GM15510 (cell line): ENCODE results near the gene TNFRSF21.

Source experiments
- POLR2A ChIP-seq: IDR thresholded peaks from 3 replicates; pipeline ENCODE4 v1.6.1; 2011; ENCODE audit warnings: borderline replicate concordance; ENCODE audit not compliant: insufficient read length; ENCODE audit errors: extremely low read depth

TNFRSF21 gene

DNA sequence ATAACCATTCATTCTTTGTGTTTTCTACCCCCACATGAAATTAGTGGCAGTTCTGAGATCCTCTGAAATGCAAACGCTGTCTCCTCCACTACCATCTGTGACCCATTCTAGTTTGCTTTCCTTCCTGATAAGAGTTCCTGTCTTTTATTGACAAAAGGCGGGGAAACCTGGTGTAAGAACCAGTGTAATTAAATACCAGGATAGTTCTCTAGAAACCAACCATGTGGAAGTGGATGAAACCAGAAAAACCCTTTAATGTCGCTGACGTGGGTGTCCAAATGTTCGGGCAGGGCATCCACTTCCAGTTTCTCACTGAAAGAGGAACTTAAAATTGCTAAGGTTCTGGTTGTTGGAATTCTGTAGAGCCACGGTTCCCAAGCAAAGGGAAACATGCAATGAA, 79.1 kb downstream of the TNFRSF21 start:
- no peak for TF ChIP-seq POLR2A

DNA sequence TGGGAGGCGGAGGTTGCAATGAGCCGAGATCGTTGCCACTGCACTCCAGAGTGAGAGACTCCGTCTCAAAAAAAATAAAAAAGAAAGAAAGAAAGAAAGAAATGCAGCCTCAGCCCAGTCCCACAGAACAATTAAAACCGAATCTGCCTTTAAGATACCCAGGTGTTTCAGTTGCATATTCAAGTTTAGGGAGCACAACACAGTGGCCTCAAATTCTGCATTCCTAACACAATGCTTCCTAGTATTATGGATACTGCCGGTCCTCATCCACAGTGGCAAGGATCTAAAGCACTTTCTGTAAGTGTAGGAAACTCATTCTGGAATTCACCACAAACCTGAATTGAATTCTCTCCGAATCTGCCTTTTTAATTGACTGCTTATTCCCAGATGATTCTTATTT, 80.5 kb downstream of the TNFRSF21 start:
- no peak for TF ChIP-seq POLR2A

DNA sequence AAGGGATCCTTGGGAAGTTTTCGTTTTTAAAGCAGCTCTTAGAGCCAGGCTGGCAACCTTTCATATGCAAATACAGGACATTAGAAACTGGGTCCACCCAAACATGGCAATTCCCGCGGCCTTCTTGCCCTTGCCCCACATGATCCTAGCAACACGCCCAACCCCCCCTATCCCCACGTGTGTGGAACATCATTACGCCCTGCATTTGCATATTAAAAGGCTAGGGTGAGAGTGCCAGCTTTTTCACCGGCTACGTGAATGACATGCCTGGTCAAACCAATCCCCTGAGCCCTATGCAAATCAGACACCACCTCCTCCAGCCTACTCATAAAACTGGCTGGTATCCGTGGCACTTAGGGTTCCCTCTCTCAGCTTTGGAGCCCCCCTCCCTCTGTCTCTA, 88.1 kb downstream of the TNFRSF21 start:
- TF ChIP-seq POLR2A = no peak

DNA sequence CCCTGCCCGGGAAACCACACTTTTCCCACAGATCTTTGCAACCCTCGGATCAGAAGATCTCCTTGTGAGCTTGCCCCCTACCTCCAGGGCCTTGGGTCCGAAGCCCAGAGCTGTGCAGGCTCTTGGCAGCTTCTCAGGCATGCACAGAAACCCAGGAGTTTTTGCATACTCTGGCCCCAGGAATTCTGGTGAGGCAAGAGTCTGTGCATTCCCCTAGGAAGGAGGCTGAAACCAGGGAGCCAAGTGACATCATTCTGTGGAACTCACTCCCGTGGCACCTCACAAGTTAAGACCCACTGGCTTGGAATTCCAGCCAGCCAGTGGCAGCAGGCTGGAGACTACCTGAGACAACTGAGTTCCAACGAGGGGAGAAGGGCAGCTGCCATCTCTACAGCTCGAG, 100.1 kb downstream of the TNFRSF21 start:
- no peak for TF ChIP-seq POLR2A

DNA sequence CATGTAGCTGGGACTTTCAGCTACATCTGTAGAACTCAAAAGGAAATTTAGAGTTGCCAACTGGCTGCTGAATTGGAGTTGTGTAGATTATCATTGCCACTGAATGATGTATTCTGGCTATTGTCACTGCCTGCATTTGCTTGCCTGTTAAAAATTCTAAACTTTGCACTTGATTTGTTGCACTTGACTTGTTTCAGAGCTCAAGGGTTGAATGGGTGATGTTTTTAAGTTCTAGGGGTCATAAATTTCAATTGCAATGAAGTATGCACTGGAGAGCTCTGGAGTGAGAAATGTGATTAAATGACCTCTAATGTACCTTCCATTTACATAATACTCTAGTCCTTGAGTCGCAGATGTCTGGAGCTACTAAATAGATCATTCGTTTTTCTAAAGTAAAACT, 102.4 kb downstream of the TNFRSF21 start:
- TF ChIP-seq POLR2A = no peak

DNA sequence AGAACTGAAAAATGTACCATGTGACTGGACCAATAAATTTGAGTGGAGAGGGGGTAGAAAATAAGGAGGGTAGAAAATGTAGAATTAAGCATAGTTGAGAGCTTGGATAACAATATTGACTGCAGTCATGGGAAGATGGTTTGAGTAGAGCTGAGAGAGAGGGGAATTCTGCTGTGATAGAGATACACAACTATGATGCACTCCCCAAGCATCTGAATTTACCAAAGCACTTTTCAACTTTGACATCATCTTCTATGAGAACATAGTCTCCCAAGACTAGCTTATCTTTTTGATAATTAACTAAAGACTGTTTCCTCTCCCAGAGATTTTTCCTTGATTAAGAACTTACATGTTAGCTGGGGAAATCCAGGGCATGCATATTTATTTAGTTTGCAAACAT, 103.1 kb downstream of the TNFRSF21 start:
- TF ChIP-seq POLR2A = no peak

DNA sequence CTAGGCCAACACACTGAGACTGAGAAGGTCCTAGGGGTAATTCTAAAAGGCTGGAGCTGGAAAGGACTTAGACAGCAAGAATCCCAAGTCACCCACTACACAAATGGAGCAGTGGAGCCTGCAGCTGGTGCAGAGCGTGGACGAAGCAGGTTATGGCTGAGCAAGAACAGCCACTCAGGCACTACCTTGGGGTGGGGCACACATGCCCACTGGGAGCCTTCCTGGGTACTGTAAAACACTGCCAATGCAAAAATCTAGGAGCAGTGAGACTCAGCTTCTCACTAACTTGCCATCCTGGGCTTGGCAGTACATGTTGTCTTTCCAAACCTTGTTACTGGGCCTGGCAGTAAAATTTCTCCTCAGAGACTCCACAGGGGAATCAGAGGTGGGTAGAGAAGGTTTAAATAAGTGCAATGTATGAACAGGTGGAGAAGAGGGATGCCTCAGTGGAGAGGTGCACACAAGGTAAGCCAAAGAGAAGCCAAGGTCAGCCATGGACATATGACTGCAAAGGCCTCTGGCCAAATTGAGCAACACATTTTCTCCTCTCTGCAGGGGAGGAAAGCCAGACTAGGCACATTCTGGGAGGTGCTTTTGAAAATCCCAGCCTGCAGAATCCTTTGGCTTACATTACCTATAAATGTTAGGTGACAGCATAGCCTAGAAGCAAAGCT, 105.6 kb downstream of the TNFRSF21 start:
- no peak for TF ChIP-seq POLR2A

DNA sequence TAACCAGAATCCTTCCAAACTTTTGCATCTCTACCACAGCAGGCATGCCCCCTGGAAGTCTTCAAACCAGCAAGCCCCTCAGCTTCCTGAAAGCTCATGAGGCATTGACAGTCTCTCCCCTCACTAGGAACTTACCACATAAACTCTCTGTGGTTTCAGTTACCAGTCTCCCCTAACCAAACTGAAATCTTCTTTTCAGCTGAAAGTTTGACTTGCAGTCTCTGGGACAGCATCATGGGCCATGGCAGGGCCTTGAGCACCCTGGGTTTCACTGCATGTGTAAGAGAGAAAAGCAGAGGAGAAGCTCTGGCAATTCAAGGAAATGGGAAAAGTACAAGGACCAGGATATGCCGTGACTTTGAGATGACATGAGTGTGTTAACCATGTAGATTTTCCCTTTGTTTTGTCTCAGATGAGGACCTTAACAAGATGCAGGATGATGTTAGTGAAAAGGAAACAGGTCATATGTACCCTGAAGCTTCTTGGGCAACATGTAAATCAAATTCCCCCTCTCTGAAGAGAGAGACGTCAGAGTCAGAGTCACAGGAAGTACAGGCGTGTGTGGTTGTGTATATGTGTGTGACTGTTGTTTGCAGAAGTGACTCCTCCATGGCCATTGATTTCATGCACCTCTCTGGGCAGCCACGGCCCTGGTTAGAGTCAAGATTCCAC, 106.3 kb downstream of the TNFRSF21 start:
- TF ChIP-seq POLR2A = no peak

DNA sequence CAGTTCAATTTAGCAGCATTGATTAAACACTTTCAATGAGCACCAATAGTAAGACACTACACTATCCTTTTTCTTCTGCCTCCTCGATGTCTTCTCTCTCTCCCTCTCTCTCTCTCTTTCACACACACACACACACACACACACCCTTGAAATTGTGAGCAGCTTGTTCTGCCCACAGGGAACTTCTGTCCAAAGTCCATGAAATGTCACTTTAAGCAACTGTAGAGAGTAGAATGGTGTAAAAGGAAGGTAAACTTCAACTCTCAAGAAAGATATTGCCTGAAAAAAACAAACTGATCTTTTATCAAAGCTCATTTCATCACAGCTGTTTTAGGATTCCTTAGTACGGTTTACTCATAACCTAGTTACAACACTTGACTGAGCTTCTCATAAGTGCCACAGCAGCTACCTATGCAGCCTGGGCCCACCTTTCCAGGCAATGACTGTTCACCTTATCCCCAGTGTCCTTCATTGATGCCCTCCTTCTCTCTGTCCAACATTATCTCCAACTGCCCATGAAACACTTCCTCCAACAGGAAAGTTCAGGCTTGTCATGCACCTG, 107.0 kb downstream of the TNFRSF21 start:
- no peak for TF ChIP-seq POLR2A

DNA sequence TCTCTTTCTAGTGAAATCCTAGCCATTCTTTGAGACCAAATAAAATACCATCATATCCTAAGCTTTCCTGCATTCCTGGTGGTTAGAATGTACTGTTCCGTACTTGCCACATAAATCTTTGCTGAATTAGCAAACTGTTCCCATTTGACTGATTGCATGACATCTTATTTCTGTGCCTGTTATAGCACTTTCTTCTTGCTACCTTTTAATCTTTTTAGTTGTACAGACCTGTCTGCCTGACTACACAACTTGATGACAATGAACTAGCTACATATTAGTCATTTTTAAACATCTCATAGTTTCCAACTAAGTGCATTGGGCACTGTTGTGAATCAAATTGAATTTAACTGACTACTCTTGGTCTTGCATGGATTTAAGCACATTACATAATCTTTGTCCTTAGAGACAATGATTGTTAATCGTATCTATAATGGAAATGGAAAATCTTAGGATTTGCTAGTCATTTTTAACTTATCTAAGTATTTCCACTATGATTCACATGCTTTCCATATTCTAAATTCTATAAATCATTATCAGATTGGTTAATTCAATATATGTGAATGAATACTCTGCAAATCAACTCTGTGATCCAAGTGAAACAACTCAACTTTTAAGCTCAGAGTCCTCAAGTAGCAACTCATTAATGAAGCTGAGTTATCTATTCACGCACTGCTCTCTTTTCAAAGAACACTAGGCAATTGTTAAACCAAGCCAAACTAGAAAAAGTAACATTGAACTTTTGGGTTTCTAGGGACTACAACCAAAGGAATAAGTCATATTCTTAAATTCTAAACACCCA, 109.0 kb downstream of the TNFRSF21 start:
- TF ChIP-seq POLR2A = no peak

DNA sequence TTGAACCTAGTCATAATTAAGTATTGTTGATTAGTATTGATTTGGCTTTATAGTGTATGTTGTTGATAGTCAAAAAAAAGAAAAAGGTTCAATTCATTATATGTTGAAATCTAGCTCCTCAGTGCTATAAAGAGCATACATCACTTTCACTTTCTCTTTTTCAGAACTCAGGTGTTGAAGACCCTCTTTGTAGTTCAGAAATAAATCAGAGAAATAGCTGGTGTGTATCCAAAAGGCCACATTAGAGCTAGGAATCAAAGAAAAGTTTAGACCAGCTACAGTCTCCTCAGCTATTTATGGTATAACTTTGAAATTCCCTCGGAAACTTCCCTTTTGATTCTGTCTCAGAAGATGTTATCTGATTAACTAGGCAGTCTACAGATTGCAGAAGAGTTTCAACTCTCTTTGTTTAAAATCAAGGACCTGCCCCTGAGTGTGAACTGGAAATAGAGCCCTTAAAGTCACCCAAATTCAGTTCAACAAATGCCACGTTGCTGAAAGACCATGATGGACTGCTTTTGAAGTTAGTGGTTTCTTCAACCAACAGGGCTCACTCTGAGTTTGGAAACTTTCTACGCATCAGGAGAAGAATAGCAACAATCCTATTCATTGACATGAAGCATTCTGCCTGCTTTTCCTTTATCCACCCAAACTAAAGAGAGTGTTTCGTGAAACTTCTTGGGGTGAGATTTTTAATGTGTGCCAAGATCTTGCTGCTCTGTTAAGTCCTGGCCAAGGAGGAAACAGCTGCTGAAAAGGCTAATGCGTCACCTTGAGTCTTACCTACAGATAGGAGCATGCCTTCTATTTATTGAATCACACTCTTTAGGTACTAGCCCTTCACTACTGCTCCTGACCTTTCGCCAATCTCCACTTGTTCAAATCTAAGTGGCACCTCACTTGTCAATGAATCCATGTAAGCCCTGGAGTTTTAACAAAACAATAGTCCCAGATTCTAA, 111.7 kb downstream of the TNFRSF21 start:
- TF ChIP-seq POLR2A = no peak

DNA sequence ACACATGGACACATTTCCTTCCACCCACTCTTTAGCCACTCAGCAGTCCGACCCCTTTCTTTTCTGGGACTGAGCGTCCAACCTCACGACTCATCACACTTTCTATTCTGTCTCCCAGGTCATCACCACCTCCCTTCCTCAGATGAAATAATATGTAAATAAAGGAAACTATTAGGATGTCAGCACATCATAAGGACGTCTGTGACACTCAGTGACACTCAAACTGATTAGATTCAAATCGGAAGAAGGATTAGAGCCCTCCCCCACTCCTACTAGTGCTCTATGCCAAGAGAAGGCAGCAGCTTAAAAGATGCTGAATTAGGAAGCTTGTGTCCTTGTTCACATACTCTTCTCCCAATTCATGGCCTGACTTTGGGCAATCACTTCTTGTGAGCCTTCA, 113.6 kb downstream of the TNFRSF21 start:
- TF ChIP-seq POLR2A = no peak

DNA sequence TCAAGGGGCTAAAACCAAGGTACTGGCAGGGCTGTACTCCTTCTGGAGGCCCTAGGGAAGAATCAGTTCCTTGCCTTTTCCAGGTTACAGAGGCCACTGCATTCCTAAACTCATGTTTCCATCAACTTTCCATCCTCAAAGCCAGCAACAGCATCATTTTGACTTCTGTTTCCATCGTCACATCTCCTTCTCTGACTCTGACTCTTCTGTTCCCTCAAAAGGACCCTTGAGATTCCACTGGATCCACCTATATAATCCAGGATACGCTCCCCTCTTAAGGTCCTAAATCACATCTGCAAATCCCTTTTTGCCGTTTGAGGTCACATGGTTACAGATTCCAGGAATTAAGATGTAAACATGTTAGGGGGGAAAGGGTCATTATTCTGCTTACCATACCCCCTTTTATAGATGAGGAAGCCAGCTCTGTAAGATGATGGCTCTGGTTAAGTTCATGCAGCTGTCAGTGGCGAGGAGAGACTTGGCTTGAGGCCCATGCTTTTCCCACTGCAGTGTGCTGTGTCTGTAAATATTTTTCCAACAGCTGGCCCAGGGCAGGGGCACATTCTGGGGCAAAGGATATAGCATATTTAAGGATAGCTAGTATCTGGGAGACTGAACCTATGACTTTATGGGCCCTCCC, 114.6 kb downstream of the TNFRSF21 start:
- no peak for TF ChIP-seq POLR2A

DNA sequence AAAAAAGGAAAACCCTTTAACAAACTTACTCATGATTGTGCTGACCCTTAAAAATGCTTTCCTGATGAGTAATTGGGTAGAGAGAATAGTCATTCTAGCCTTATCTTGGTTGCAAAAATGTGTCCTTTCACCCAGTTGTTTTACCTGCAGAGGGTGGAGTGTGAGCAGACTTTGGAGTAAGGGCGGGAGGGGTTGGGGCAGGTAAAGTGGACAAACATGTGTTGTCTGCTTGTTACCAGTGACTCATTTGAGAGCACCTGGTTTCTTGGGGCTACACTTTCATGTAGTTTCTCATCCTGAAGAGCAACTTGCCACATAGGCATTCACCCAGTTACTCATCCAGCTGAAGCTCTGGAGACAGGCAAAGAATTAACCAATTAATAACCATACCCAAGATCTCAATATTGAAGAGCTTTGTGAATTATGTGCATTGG, 121.1 kb downstream of the TNFRSF21 start:
- no peak for TF ChIP-seq POLR2A
